ENCODE results near the gene FLYWCH1.

Gene FLYWCH1

DNA sequence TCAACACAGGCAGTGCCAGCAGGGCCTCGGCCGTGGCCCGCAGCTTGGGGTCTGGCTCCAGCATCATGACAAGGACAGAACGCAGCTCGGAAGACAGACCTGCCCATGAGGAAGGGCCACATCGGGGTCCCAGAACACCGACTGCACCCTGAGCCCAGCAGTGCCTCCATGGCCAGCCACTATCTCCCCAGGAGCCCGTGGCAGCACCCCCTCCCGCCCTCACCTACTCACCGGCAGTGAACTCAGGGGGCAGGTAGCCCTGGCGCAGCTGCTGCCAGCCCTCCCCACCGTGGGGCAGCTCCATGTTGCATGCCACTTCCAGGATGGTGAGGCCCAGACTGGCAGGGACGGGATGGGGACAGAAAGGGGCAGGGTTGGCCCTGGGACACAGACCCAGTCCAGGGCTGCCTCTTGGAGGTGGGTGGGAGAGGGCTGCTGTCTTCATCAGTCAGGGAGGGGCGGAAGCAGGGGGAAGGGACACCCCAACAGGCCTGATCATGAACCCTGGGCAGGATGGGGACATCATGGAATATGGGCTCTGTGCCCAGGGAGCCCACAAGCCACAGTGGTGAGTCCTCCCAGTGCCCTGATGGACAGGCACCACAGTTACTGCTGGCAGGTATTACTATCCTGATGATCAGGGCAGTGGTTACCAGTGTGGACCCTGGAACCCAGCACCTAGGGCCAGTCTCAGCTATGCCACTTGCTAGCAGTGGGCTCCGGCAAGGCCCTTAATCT lies 62.8 kb downstream of the FLYWCH1 start:
- TF ChIP-seq EZH2 (IDR thresholded peaks at IDR 0.05; ENCODE audit: borderline replicate concordance, low read depth, low read length, severe bottlenecking) (no peak), CTCF (IDR thresholded peaks at IDR 0.05; ENCODE audit: borderline replicate concordance, extremely low read depth, low read length, poor library complexity, severe bottlenecking) (no peak)
- H3K36me3 ChIP-seq (ENCODE audit: insufficient read depth, low read length) = peaks cover 87% of the 10 kb centered on the region
- H3K79me2 ChIP-seq (ENCODE audit: insufficient read depth, low read length) = peaks cover 83% of the 10 kb centered on the region

GRCh38 chr16:2975161-2975795 lies 63.5 kb downstream of the FLYWCH1 start:
- Histone ChIP-seq H3K27ac (ENCODE audit: low read length) (no peak overlapping the region), H3K4me3 (ENCODE audit: low read depth in 1 of 2, low read length in 2 of 2) (no peak overlapping the region), H3K79me2 (ENCODE audit: insufficient read depth, low read length) (peaks cover 83% of the 10 kb centered on the region)

More for the DNA sequence above, 62.8 kb downstream of the FLYWCH1 start:
- Histone ChIP-seq H3K9me3 (ENCODE audit: insufficient read depth, low read length, severe bottlenecking) (no peaks in the 10 kb centered on the region), H3K9ac (ENCODE audit: low read depth, low read length) (no peak overlapping the region), H3K4me3 (ENCODE audit: low read depth in 1 of 2, low read length in 2 of 2) (no peak overlapping the region), H3K4me1 (ENCODE audit: insufficient read depth, low read length) (peaks cover 75% of the 10 kb centered on the region), H3K27ac (ENCODE audit: low read length) (no peak overlapping the region), H3K4me2 (ENCODE audit: insufficient read depth, low read length) (peak overlapping the region; percentile 16; the same call in 1 of the 2 replicates), H3K27me3 (ENCODE audit: insufficient read depth, low read length, poor library complexity) (no peaks in the 10 kb centered on the region), H4K20me1 (ENCODE audit: insufficient read depth, low read length) (peaks cover 83% of the 10 kb centered on the region), H2AFZ (ENCODE audit: low read depth, low read length) (no peak overlapping the region)
- DNase-seq (no peak), ATAC-seq (ENCODE audit: insufficient read depth, low read depth) (no peak)

DNA sequence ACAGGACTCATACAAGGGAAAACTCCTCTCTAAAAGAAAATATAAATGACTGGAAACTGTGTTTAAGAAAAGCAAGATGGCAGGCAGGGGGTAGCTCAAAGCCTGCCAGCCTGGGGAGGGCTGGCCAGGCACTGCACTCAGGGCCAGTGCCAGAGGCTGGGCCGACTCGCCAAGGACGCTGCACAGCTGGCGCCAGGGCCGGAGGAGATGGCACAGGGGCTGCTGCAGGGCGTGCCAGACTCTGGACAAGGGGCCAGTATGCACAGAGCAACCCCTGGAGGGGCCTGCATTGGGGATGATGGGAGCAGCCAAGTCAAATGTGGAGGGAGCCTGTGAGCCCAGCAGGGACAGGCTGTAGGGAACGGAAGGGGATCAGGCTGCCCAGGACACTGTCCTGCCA lies 64.5 kb downstream of the FLYWCH1 start:
- Histone ChIP-seq H3K79me2 (ENCODE audit: insufficient read depth, low read length) (peaks cover 82% of the 10 kb centered on the region), H3K27me3 (ENCODE audit: insufficient read depth, low read length, poor library complexity) (no peaks in the 10 kb centered on the region), H3K4me3 (ENCODE audit: low read depth in 1 of 2, low read length in 2 of 2) (no peak overlapping the region), H3K9me3 (ENCODE audit: insufficient read depth, low read length, severe bottlenecking) (no peaks in the 10 kb centered on the region), H4K20me1 (ENCODE audit: insufficient read depth, low read length) (peaks cover 74% of the 10 kb centered on the region), H3K9ac (ENCODE audit: low read depth, low read length) (0 out of 2 replicates have a peak overlapping the region, but pooled peaks have one; percentile 9), H3K4me1 (ENCODE audit: insufficient read depth, low read length) (peaks cover 70% of the 10 kb centered on the region), H3K36me3 (ENCODE audit: insufficient read depth, low read length) (peaks cover 83% of the 10 kb centered on the region), H3K4me2 (ENCODE audit: insufficient read depth, low read length) (0 out of 2 replicates have a peak overlapping the region, but pooled peaks have one; percentile 44), H2AFZ (ENCODE audit: low read depth, low read length) (no peak overlapping the region), H3K27ac (ENCODE audit: low read length) (no peak overlapping the region)
- DNase-seq (no peak), ATAC-seq (ENCODE audit: insufficient read depth, low read depth) (no peak)
- TF ChIP-seq CTCF (IDR thresholded peaks at IDR 0.05; ENCODE audit: borderline replicate concordance, extremely low read depth, low read length, poor library complexity, severe bottlenecking) = no peak
- no peak for TF ChIP-seq EZH2 (IDR thresholded peaks at IDR 0.05; ENCODE audit: borderline replicate concordance, low read depth, low read length, severe bottlenecking)

More at GRCh38 chr16:2975161-2975795, 63.5 kb downstream of the FLYWCH1 start:
- Histone ChIP-seq H3K4me1 (ENCODE audit: insufficient read depth, low read length) (peaks cover 74% of the 10 kb centered on the region), H3K27me3 (ENCODE audit: insufficient read depth, low read length, poor library complexity) (no peaks in the 10 kb centered on the region), H3K9me3 (ENCODE audit: insufficient read depth, low read length, severe bottlenecking) (no peaks in the 10 kb centered on the region), H4K20me1 (ENCODE audit: insufficient read depth, low read length) (peaks cover 83% of the 10 kb centered on the region), H3K4me2 (ENCODE audit: insufficient read depth, low read length) (peak overlapping the region; percentile 10; the same call in 1 of the 2 replicates), H3K36me3 (ENCODE audit: insufficient read depth, low read length) (peaks cover 92% of the 10 kb centered on the region), H3K9ac (ENCODE audit: low read depth, low read length) (no peak overlapping the region), H2AFZ (ENCODE audit: low read depth, low read length) (no peak overlapping the region)
- no peak for DNase-seq
- no peak for ATAC-seq (ENCODE audit: insufficient read depth, low read depth)
- TF ChIP-seq EZH2 (IDR thresholded peaks at IDR 0.05; ENCODE audit: borderline replicate concordance, low read depth, low read length, severe bottlenecking) (no peak), CTCF (IDR thresholded peaks at IDR 0.05; ENCODE audit: borderline replicate concordance, extremely low read depth, low read length, poor library complexity, severe bottlenecking) (no peak)

Measured in DND-41 (cell line).